WTC11 (cell line): ENCODE measurements around the gene ZNF568. TPM values are rescaled to one million over a fixed set of nuclear protein-coding genes. Genes with fewer than 3 reads are reported as not detected.

Experiments used
- ATAC-seq: fragments of 200-7000 bp; cut with Tn5 transposase; 2 replicates; pipeline ENCODE4 v1.10.0; 2021; ENCODE audit warnings: mild to moderate bottlenecking, moderate library complexity
- CTCF ChIA-PET: fragments of 300-600 bp; sonication (Branson Sonifier 250); formaldehyde crosslinking; loops from one replicate; lab custom pipeline; 2021; ENCODE audit warnings: antibody characterized with exemption; lab: Charles Lee
- POLR2A ChIA-PET: fragments of 350-600 bp; sonication (Branson Sonifier 250); formaldehyde crosslinking; loops from one replicate; lab custom pipeline; 2021; ENCODE audit warnings: antibody characterized with exemption; lab: Charles Lee
- DNase-seq: peaks from one replicate; pipeline ENCODE4 v3.0.0; 2021; ENCODE audit warnings: low spot score
- H3K27ac Mint-ChIP-seq: 2 replicates; pipeline ENCODE4 v1.8.0; 2021; ENCODE audit warnings: mixed read lengths
- H3K27me3 Mint-ChIP-seq: 2 replicates; pipeline ENCODE4 v1.8.0; 2021; ENCODE audit warnings: low read depth, mild to moderate bottlenecking, moderate library complexity, mixed read lengths
- H3K36me3 Mint-ChIP-seq: 2 replicates; pipeline ENCODE4 v1.8.0; 2021; ENCODE audit warnings: mixed read lengths
- H3K4me1 Mint-ChIP-seq: 2 replicates; pipeline ENCODE4 v1.8.0; 2022; ENCODE audit warnings: mixed read lengths
- H3K4me3 Mint-ChIP-seq: 2 replicates; pipeline ENCODE4 v1.8.0; 2021; ENCODE audit warnings: mild to moderate bottlenecking, moderate library complexity, mixed read lengths
- H3K9me3 Mint-ChIP-seq: 2 replicates; pipeline ENCODE4 v1.8.0; 2021; ENCODE audit warnings: mixed read lengths
- ATF1 ChIP-seq: sonication (generic); formaldehyde crosslinking; IDR thresholded peaks from 2 replicates; pipeline ENCODE4 v1.8.1; 2023; ENCODE audit warnings: mild to moderate bottlenecking, moderate library complexity, missing genetic modification reagents
- CBFB ChIP-seq: sonication (generic); formaldehyde crosslinking; IDR thresholded peaks from 2 replicates; pipeline ENCODE4 v1.8.1; 2022; ENCODE audit warnings: mild to moderate bottlenecking, low read depth, missing genetic modification reagents
- ETV6 ChIP-seq: sonication (generic); formaldehyde crosslinking; IDR thresholded peaks from 2 replicates; pipeline ENCODE4 v1.8.1; 2022; ENCODE audit warnings: mild to moderate bottlenecking, missing genetic modification reagents
- IRF2 ChIP-seq: sonication (generic); formaldehyde crosslinking; IDR thresholded peaks from 2 replicates; pipeline ENCODE4 v1.8.0; 2022; ENCODE audit warnings: low read depth, missing genetic modification reagents, borderline replicate concordance
- JAZF1 ChIP-seq: fragments of 250-450 bp; sonication (Bioruptor Pico); IDR thresholded peaks from 2 replicates; pipeline ENCODE4 v1.9.0; 2021; ENCODE audit warnings: moderate library complexity, mild to moderate bottlenecking, inconsistent platforms
- JUN ChIP-seq: sonication (generic); formaldehyde crosslinking; IDR thresholded peaks from 2 replicates; pipeline ENCODE4 v1.8.0; 2023; ENCODE audit warnings: mild to moderate bottlenecking, missing genetic modification reagents
- NFE2L1 ChIP-seq: sonication (generic); formaldehyde crosslinking; IDR thresholded peaks from 2 replicates; pipeline ENCODE4 v1.8.1; 2023; ENCODE audit warnings: missing genetic modification reagents
- NR2C2 ChIP-seq: sonication (generic); formaldehyde crosslinking; IDR thresholded peaks from 2 replicates; pipeline ENCODE4 v1.8.0; 2022; ENCODE audit warnings: mild to moderate bottlenecking, missing genetic modification reagents
- TP53 ChIP-seq: sonication (generic); formaldehyde crosslinking; IDR thresholded peaks from 2 replicates; pipeline ENCODE4 v1.8.1; 2023; ENCODE audit warnings: mild to moderate bottlenecking, missing genetic modification reagents
- ZNF121 ChIP-seq: sonication (generic); formaldehyde crosslinking; IDR thresholded peaks from 2 replicates; pipeline ENCODE4 v1.8.0; 2023; ENCODE audit warnings: missing genetic modification reagents
- ZNF232 ChIP-seq: sonication (generic); formaldehyde crosslinking; IDR thresholded peaks from 2 replicates; pipeline ENCODE4 v1.8.0; 2022; ENCODE audit warnings: mild to moderate bottlenecking, missing genetic modification reagents
- ZNF317 ChIP-seq: sonication (generic); formaldehyde crosslinking; IDR thresholded peaks from 2 replicates; pipeline ENCODE4 v1.8.1; 2023; ENCODE audit warnings: low read depth, mild to moderate bottlenecking, moderate library complexity, missing genetic modification reagents, borderline replicate concordance
- ZNF423 ChIP-seq: fragments of 250-450 bp; sonication (Bioruptor Pico); IDR thresholded peaks from 2 replicates; pipeline ENCODE4 v2.1.2; 2022; ENCODE audit warnings: mild to moderate bottlenecking, moderate library complexity
- total RNA-seq: library from RNA; stranded (reverse); gene quantifications from 3 replicates; pipeline ENCODE4 v1.2.3, GENCODE V29; 2021
- TF ChIP-seq, protein P1 (sequence below): fragments of 200-600 bp; IDR thresholded peaks from 2 replicates; pipeline ENCODE4 v1.8.0; 2022; ENCODE audit warnings: antibody characterized with exemption
- TF ChIP-seq, protein P2 (sequence below): sonication (generic); formaldehyde crosslinking; IDR thresholded peaks from 2 replicates; pipeline ENCODE4 v1.8.1; 2023; ENCODE audit warnings: mild to moderate bottlenecking, moderate library complexity, missing genetic modification reagents
- TF ChIP-seq, protein P3 (sequence below): sonication (generic); formaldehyde crosslinking; IDR thresholded peaks from 2 replicates; pipeline ENCODE4 v1.8.0; 2022; ENCODE audit warnings: missing genetic modification reagents
- TF ChIP-seq, protein P4 (sequence below): fragments of 250-450 bp; sonication (Bioruptor Pico); IDR thresholded peaks from 2 replicates; pipeline ENCODE4 v1.9.0; 2021; ENCODE audit warnings: mild to moderate bottlenecking
- TF ChIP-seq, protein P5 (sequence below): sonication (generic); formaldehyde crosslinking; IDR thresholded peaks from 2 replicates; pipeline ENCODE4 v1.8.1; 2022; ENCODE audit warnings: missing genetic modification reagents, borderline replicate concordance
- TF ChIP-seq, protein P6 (sequence below): sonication (generic); formaldehyde crosslinking; IDR thresholded peaks from 2 replicates; pipeline ENCODE4 v1.8.1; 2023; ENCODE audit warnings: mild to moderate bottlenecking, missing genetic modification reagents, borderline replicate concordance
- TF ChIP-seq, protein P7 (sequence below): sonication (generic); formaldehyde crosslinking; IDR thresholded peaks from 2 replicates; pipeline ENCODE4 v1.8.1; 2023; ENCODE audit warnings: mild to moderate bottlenecking, missing genetic modification reagents
- TF ChIP-seq, protein P8 (sequence below): sonication (generic); formaldehyde crosslinking; IDR thresholded peaks from 2 replicates; pipeline ENCODE4 v1.8.1; 2022; ENCODE audit warnings: mild to moderate bottlenecking, moderate library complexity, missing genetic modification reagents

ZNF568 gene
- total RNA-seq, 1 experiment from 2014 or later, result 10.5 TPM

DNA sequence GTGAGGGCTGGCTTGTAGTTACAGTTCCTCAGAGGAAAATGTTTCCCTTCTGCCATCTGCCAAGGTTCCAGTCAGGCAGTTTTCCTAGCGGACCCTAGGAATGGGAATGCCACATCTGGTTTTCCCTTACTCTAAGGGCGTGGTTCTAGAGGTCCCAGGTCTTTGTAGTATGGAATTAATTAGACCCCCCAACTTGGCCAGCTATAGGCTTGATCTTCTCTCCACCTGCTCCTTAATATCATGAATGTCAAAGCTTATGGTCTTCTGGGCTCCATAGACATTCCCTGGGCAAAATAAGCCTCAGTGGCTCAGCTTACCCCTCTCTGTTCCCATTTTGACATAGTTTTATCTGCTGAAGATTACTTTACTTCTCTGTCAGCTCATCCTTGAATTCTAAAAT lies 70.0 kb downstream of the ZNF568 start:
- peaks cover 27% of the 10 kb centered on the region for H3K9me3 Mint-ChIP-seq
- H3K4me3 Mint-ChIP-seq, result no peak overlapping the region
- H3K27ac Mint-ChIP-seq, result no peak overlapping the region
- ATAC-seq (no peak), DNase-seq (no peak)
- ChIA-PET CTCF (no interaction called here), POLR2A (no interaction called here)
- peaks cover 10% of the 10 kb centered on the region for H3K36me3 Mint-ChIP-seq
- peaks cover 9% of the 10 kb centered on the region; the same call in 1 of the 2 replicates for H3K4me1 Mint-ChIP-seq
- TF ChIP-seq NR2C2 (CRISPR knock-in tag), result no peak
- TF ChIP-seq, protein P1, sequence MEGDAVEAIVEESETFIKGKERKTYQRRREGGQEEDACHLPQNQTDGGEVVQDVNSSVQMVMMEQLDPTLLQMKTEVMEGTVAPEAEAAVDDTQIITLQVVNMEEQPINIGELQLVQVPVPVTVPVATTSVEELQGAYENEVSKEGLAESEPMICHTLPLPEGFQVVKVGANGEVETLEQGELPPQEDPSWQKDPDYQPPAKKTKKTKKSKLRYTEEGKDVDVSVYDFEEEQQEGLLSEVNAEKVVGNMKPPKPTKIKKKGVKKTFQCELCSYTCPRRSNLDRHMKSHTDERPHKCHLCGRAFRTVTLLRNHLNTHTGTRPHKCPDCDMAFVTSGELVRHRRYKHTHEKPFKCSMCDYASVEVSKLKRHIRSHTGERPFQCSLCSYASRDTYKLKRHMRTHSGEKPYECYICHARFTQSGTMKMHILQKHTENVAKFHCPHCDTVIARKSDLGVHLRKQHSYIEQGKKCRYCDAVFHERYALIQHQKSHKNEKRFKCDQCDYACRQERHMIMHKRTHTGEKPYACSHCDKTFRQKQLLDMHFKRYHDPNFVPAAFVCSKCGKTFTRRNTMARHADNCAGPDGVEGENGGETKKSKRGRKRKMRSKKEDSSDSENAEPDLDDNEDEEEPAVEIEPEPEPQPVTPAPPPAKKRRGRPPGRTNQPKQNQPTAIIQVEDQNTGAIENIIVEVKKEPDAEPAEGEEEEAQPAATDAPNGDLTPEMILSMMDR, result no peak
- no peak for TF ChIP-seq ETV6 (CRISPR knock-in tag)
- no peak for TF ChIP-seq NFE2L1
- no peak for TF ChIP-seq ZNF423 (CRISPR knock-in tag)
- H3K27me3 Mint-ChIP-seq, result peaks cover 4% of the 10 kb centered on the region; the same call in 1 of the 2 replicates

DNA sequence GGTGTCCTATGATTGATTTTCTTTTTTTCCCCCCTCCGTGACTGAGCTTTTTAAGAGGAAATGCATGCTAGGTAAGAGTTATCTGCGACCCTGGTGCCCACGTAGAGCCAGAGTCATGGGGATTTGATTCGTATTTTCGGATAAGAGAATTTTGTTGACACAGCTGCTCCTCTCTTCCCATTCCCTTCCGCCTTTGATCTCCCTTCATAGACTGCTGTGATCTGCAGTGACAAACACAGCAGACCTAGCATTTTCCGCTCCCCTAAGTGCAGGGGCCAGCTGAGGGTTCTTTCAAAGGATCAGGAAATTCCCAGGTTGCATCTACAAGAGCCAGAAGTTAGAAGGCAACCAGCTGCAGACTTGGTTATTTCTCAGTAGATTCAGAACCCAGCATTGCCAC lies 70.5 kb downstream of the ZNF568 start:
- peaks cover 31% of the 10 kb centered on the region for H3K9me3 Mint-ChIP-seq
- no peak overlapping the region for H3K4me3 Mint-ChIP-seq
- peaks cover 4% of the 10 kb centered on the region; the same call in 1 of the 2 replicates for H3K27me3 Mint-ChIP-seq
- no peak overlapping the region for H3K27ac Mint-ChIP-seq
- DNase-seq (no peak), ATAC-seq (no peak)
- ChIA-PET CTCF (no interaction called here), POLR2A (no interaction called here)
- H3K36me3 Mint-ChIP-seq, result peaks cover 14% of the 10 kb centered on the region
- peaks cover 9% of the 10 kb centered on the region; the same call in 1 of the 2 replicates for H3K4me1 Mint-ChIP-seq
- TF ChIP-seq, protein P2, sequence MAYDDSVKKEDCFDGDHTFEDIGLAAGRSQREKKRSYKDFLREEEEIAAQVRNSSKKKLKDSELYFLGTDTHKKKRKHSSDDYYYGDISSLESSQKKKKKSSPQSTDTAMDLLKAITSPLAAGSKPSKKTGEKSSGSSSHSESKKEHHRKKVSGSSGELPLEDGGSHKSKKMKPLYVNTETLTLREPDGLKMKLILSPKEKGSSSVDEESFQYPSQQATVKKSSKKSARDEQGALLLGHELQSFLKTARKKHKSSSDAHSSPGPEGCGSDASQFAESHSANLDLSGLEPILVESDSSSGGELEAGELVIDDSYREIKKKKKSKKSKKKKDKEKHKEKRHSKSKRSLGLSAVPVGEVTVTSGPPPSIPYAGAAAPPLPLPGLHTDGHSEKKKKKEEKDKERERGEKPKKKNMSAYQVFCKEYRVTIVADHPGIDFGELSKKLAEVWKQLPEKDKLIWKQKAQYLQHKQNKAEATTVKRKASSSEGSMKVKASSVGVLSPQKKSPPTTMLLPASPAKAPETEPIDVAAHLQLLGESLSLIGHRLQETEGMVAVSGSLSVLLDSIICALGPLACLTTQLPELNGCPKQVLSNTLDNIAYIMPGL (CRISPR knock-in tag), result no peak
- TF ChIP-seq, protein P3, sequence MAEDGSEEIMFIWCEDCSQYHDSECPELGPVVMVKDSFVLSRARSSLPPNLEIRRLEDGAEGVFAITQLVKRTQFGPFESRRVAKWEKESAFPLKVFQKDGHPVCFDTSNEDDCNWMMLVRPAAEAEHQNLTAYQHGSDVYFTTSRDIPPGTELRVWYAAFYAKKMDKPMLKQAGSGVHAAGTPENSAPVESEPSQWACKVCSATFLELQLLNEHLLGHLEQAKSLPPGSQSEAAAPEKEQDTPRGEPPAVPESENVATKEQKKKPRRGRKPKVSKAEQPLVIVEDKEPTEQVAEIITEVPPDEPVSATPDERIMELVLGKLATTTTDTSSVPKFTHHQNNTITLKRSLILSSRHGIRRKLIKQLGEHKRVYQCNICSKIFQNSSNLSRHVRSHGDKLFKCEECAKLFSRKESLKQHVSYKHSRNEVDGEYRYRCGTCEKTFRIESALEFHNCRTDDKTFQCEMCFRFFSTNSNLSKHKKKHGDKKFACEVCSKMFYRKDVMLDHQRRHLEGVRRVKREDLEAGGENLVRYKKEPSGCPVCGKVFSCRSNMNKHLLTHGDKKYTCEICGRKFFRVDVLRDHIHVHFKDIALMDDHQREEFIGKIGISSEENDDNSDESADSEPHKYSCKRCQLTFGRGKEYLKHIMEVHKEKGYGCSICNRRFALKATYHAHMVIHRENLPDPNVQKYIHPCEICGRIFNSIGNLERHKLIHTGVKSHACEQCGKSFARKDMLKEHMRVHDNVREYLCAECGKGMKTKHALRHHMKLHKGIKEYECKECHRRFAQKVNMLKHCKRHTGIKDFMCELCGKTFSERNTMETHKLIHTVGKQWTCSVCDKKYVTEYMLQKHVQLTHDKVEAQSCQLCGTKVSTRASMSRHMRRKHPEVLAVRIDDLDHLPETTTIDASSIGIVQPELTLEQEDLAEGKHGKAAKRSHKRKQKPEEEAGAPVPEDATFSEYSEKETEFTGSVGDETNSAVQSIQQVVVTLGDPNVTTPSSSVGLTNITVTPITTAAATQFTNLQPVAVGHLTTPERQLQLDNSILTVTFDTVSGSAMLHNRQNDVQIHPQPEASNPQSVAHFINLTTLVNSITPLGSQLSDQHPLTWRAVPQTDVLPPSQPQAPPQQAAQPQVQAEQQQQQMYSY (CRISPR knock-in tag), result no peak
- no peak for TF ChIP-seq ZNF121
- TF ChIP-seq ZNF317 (CRISPR knock-in tag), result no peak
- TF ChIP-seq, protein P4, sequence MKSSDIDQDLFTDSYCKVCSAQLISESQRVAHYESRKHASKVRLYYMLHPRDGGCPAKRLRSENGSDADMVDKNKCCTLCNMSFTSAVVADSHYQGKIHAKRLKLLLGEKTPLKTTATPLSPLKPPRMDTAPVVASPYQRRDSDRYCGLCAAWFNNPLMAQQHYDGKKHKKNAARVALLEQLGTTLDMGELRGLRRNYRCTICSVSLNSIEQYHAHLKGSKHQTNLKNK, result no peak
- no peak for TF ChIP-seq JAZF1 (CRISPR knock-in tag)
- no peak for TF ChIP-seq ZNF232
- TF ChIP-seq, protein P5, sequence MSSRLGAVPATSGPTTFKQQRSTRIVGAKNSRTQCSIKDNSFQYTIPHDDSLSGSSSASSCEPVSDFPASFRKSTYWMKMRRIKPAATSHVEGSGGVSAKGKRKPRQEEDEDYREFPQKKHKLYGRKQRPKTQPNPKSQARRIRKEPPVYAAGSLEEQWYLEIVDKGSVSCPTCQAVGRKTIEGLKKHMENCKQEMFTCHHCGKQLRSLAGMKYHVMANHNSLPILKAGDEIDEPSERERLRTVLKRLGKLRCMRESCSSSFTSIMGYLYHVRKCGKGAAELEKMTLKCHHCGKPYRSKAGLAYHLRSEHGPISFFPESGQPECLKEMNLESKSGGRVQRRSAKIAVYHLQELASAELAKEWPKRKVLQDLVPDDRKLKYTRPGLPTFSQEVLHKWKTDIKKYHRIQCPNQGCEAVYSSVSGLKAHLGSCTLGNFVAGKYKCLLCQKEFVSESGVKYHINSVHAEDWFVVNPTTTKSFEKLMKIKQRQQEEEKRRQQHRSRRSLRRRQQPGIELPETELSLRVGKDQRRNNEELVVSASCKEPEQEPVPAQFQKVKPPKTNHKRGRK (CRISPR knock-in tag), result no peak
- TF ChIP-seq, protein P6, sequence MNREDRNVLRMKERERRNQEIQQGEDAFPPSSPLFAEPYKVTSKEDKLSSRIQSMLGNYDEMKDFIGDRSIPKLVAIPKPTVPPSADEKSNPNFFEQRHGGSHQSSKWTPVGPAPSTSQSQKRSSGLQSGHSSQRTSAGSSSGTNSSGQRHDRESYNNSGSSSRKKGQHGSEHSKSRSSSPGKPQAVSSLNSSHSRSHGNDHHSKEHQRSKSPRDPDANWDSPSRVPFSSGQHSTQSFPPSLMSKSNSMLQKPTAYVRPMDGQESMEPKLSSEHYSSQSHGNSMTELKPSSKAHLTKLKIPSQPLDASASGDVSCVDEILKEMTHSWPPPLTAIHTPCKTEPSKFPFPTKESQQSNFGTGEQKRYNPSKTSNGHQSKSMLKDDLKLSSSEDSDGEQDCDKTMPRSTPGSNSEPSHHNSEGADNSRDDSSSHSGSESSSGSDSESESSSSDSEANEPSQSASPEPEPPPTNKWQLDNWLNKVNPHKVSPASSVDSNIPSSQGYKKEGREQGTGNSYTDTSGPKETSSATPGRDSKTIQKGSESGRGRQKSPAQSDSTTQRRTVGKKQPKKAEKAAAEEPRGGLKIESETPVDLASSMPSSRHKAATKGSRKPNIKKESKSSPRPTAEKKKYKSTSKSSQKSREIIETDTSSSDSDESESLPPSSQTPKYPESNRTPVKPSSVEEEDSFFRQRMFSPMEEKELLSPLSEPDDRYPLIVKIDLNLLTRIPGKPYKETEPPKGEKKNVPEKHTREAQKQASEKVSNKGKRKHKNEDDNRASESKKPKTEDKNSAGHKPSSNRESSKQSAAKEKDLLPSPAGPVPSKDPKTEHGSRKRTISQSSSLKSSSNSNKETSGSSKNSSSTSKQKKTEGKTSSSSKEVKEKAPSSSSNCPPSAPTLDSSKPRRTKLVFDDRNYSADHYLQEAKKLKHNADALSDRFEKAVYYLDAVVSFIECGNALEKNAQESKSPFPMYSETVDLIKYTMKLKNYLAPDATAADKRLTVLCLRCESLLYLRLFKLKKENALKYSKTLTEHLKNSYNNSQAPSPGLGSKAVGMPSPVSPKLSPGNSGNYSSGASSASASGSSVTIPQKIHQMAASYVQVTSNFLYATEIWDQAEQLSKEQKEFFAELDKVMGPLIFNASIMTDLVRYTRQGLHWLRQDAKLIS (CRISPR knock-in tag), result no peak
- TF ChIP-seq, protein P7, sequence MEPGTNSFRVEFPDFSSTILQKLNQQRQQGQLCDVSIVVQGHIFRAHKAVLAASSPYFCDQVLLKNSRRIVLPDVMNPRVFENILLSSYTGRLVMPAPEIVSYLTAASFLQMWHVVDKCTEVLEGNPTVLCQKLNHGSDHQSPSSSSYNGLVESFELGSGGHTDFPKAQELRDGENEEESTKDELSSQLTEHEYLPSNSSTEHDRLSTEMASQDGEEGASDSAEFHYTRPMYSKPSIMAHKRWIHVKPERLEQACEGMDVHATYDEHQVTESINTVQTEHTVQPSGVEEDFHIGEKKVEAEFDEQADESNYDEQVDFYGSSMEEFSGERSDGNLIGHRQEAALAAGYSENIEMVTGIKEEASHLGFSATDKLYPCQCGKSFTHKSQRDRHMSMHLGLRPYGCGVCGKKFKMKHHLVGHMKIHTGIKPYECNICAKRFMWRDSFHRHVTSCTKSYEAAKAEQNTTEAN, result no peak
- TF ChIP-seq IRF2 (CRISPR knock-in tag), result no peak
- TF ChIP-seq ATF1 (CRISPR knock-in tag), result no peak
- TF ChIP-seq, protein P8, sequence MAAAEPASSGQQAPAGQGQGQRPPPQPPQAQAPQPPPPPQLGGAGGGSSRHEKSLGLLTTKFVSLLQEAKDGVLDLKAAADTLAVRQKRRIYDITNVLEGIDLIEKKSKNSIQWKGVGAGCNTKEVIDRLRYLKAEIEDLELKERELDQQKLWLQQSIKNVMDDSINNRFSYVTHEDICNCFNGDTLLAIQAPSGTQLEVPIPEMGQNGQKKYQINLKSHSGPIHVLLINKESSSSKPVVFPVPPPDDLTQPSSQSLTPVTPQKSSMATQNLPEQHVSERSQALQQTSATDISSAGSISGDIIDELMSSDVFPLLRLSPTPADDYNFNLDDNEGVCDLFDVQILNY (CRISPR knock-in tag), result no peak
- no peak for TF ChIP-seq TP53 (CRISPR knock-in tag)
- no peak for TF ChIP-seq CBFB (CRISPR knock-in tag)
- TF ChIP-seq JUN (CRISPR knock-in tag), result no peak
